ENCODE results near the gene CD6. TPM values are rescaled to one million over a fixed set of nuclear protein-coding genes. Genes with fewer than 3 reads are reported as not detected.

The CD6 gene
- total and polyA plus RNA-seq, 2 donors from 2014 or later = 0.24 to 6.7 TPM

DNA sequence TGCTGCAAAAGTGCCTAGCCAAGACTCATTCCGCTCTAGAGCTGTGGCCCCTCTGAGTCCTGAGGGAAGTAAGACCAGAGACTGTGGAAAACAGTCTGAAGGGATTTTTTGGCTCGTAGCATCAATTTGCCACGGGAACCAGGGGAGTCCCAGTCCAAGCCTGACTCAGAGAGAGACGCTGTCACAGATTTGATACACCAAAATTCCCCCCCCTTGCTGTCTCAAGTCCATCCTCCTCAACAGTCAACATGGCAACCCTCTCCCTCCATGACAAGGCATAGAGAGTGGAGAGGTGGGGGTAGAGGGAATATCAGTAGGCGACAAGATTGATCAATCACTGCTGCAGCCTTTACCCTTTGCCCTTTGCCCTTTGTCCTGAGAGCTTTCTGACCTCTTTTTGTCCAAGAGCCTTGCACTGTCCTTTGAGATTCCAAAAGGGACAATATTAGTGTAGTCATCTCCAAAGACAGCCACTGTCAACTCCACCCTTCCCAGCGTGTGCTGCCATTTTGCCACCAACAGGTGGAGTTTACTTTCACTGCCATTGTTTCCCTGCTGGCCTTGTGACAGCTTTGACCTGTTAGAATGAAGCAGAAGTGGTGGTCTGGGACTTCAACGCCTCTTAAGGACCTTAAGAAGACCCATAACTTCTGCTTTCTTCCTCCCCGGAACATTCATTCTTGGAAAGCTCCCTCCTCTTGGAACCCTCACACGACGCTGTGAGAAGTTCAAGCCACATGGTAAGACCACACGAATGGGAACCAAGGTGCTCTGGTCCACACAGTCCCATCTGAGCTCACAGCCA is 26.8 kb upstream of the CD6 start:
- Histone ChIP-seq H3K9me3 (ENCODE audit: control insufficient read depth in 2 of 3, insufficient read depth in 1 of 3, low read length in 3 of 3) (no peaks in the 10 kb centered on the region), H3K4me1 (ENCODE audit: control insufficient read depth in 2 of 3, insufficient read depth in 2 of 3, low read depth in 1 of 3, low read length in 3 of 3) (no peaks in the 10 kb centered on the region), H3K9ac (ENCODE audit: low read length in 3 of 3) (no peak overlapping the region), H3K4me3 (ENCODE audit: low read length in 3 of 3) (no peak overlapping the region), H3K27me3 (ENCODE audit: control insufficient read depth, insufficient read depth, low read length) (no peaks in the 10 kb centered on the region), H3K36me3 (ENCODE audit: control insufficient read depth in 2 of 3, insufficient read depth in 3 of 3, low read length in 3 of 3) (no peaks in the 10 kb centered on the region), H3K27ac (ENCODE audit: low read depth in 2 of 2, low read length in 2 of 2) (no peak overlapping the region)
- DNase-seq = no peak
- FAIRE-seq = no peak
- TF ChIP-seq, protein P1, sequence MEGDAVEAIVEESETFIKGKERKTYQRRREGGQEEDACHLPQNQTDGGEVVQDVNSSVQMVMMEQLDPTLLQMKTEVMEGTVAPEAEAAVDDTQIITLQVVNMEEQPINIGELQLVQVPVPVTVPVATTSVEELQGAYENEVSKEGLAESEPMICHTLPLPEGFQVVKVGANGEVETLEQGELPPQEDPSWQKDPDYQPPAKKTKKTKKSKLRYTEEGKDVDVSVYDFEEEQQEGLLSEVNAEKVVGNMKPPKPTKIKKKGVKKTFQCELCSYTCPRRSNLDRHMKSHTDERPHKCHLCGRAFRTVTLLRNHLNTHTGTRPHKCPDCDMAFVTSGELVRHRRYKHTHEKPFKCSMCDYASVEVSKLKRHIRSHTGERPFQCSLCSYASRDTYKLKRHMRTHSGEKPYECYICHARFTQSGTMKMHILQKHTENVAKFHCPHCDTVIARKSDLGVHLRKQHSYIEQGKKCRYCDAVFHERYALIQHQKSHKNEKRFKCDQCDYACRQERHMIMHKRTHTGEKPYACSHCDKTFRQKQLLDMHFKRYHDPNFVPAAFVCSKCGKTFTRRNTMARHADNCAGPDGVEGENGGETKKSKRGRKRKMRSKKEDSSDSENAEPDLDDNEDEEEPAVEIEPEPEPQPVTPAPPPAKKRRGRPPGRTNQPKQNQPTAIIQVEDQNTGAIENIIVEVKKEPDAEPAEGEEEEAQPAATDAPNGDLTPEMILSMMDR (IDR thresholded peaks at IDR 0.05; ENCODE audit: borderline replicate concordance, extremely low read depth, insufficient read depth) = no peak
- intact Hi-C loops (cut with DNase I) = no loop called here

DNA sequence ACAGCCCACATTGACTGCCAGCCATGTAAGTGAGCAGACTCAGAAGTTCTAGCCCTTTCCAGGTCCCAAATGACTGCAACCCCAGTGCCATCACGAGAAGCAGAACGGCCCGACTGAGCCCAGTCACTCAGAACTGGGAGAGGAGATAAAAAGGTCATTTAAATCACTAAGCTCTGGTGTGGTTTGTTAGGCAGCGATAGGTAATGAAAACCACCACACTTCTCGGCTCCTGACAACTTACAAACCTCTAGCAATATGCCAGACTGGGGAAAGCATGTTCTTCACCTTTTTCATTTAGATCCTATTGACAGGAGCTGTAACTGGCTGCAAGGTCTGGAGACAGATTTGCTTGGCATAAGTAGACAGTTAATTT is 26.2 kb upstream of the CD6 start:
- FAIRE-seq (no peak), DNase-seq (no peak)
- H3K27me3 ChIP-seq (ENCODE audit: control insufficient read depth, insufficient read depth, low read length) = no peaks in the 10 kb centered on the region
- no peaks in the 10 kb centered on the region for H3K36me3 ChIP-seq (ENCODE audit: control insufficient read depth in 2 of 3, insufficient read depth in 3 of 3, low read length in 3 of 3)
- intact Hi-C loops (cut with DNase I) = no loop called here
- peaks cover 0 to 2% (median 0%) of the 10 kb centered on the region in 3 donors for H3K4me1 ChIP-seq (ENCODE audit: control insufficient read depth in 2 of 3, insufficient read depth in 2 of 3, low read depth in 1 of 3, low read length in 3 of 3)
- H3K27ac ChIP-seq (ENCODE audit: low read depth in 2 of 2, low read length in 2 of 2) = no peak overlapping the region
- H3K9ac ChIP-seq (ENCODE audit: low read length in 3 of 3) = no peak overlapping the region
- H3K9me3 ChIP-seq (ENCODE audit: control insufficient read depth in 2 of 3, insufficient read depth in 1 of 3, low read length in 3 of 3) = no peaks in the 10 kb centered on the region
- no peak overlapping the region for H3K4me3 ChIP-seq (ENCODE audit: low read length in 3 of 3)
- TF ChIP-seq, protein P1 (IDR thresholded peaks at IDR 0.05; ENCODE audit: borderline replicate concordance, extremely low read depth, insufficient read depth) = no peak

DNA sequence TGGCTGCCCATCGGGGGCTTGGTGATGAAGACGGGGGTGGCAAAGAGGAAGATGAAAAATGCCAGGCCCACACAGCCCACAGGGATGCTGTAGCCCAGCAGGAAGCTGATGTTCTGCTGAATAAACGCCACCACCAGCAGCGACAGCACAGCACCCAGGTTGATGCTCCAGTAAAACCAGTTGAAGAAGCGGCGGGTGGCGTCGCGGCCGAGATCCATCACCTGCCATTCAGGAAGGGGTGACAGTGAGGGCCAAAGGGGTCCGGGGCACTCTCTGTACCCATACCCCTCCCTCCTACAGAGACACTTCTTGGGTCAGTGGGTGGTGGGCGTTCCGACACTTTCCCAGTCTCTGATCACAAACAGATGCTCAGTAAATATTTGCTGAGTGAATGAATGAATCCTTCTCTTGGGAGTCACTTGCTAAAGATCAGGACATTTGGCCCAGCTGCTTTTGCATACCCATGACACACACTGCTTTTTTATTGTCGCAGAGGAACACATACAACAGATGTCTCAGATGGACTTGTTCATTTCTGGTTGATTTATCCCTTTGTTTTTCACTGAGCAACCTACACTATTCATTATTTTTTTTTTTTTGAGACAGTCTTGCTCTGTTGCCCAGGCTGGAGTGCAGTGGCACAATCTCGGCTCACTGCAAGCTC is 24.7 kb upstream of the CD6 start:
- H3K9ac ChIP-seq (ENCODE audit: low read length in 3 of 3) = no peak overlapping the region
- no peak overlapping the region for H3K27ac ChIP-seq (ENCODE audit: low read depth in 2 of 2, low read length in 2 of 2)
- intact Hi-C loops (cut with DNase I) = no loop called here
- peaks cover 0 to 2% (median 0%) of the 10 kb centered on the region in 3 donors for H3K4me1 ChIP-seq (ENCODE audit: control insufficient read depth in 2 of 3, insufficient read depth in 2 of 3, low read depth in 1 of 3, low read length in 3 of 3)
- no peaks in the 10 kb centered on the region for H3K27me3 ChIP-seq (ENCODE audit: control insufficient read depth, insufficient read depth, low read length)
- no peak for FAIRE-seq
- DNase-seq = no peak
- H3K4me3 ChIP-seq (ENCODE audit: low read length in 3 of 3) = no peak overlapping the region
- no peaks in the 10 kb centered on the region for H3K9me3 ChIP-seq (ENCODE audit: control insufficient read depth in 2 of 3, insufficient read depth in 1 of 3, low read length in 3 of 3)
- no peaks in the 10 kb centered on the region for H3K36me3 ChIP-seq (ENCODE audit: control insufficient read depth in 2 of 3, insufficient read depth in 3 of 3, low read length in 3 of 3)
- TF ChIP-seq, protein P1 (IDR thresholded peaks at IDR 0.05; ENCODE audit: borderline replicate concordance, extremely low read depth, insufficient read depth) = no peak
